HG02973 (cell line): Measurements from ENCODE around the gene CDC25A.

Experiments used
- ATAC-seq: cut with Tn5 transposase; IDR thresholded peaks from one replicate; pipeline ENCODE4 v1.9.1; 2021; ENCODE audit warnings: moderate library complexity; ENCODE audit not compliant: unreplicated experiment

Gene CDC25A

GRCh38 chr3:48199117-48199516 lies 10.9 kb upstream of the CDC25A start:
- no peak for ATAC-seq

GRCh38 chr3:48196611-48197010 lies 8.4 kb upstream of the CDC25A start:
- no peak for ATAC-seq

- ATAC-seq: no peak
Measured at GRCh38 chr3:48194446-48195071, 6.3 kb upstream of the CDC25A start.

- no peak for ATAC-seq
Measured at GRCh38 chr3:48190911-48191310, 2.7 kb upstream of the CDC25A start.

GRCh38 chr3:48189321-48189720 lies 1.1 kb upstream of the CDC25A start:
- no peak for ATAC-seq

- ATAC-seq: peak; percentile 29
Measured at GRCh38 chr3:48187579-48188265, 495 bp downstream of the CDC25A start.

GRCh38 chr3:48187301-48187578 lies 977 bp downstream of the CDC25A start:
- ATAC-seq: no peak

GRCh38 chr3:48186631-48187300 lies 1.5 kb downstream of the CDC25A start:
- ATAC-seq: no peak

GRCh38 chr3:48185129-48185528 lies 3.1 kb downstream of the CDC25A start:
- no peak for ATAC-seq

GRCh38 chr3:48184299-48184698 lies 3.9 kb downstream of the CDC25A start:
- ATAC-seq: no peak

GRCh38 chr3:48180531-48181253 lies 7.5 kb downstream of the CDC25A start:
- ATAC-seq: no peak

GRCh38 chr3:48180021-48180420 lies 8.2 kb downstream of the CDC25A start:
- ATAC-seq: no peak

- no peak for ATAC-seq
Measured at GRCh38 chr3:48178072-48178471, 10.1 kb downstream of the CDC25A start.

GRCh38 chr3:48157950-48158376 lies 30.3 kb downstream of the CDC25A start:
- no peak for ATAC-seq

GRCh38 chr3:48157202-48157840 lies 30.9 kb downstream of the CDC25A start:
- no peak for ATAC-seq

- no peak for ATAC-seq
Measured at GRCh38 chr3:48156163-48156562, 32.1 kb downstream of the CDC25A start.

- no peak for ATAC-seq
Measured at GRCh38 chr3:48155122-48155521, 33.1 kb downstream of the CDC25A start.

GRCh38 chr3:48151807-48152427 lies 36.3 kb downstream of the CDC25A start:
- no peak for ATAC-seq

- no peak for ATAC-seq
Measured at GRCh38 chr3:48151058-48151806, 37.0 kb downstream of the CDC25A start.

GRCh38 chr3:48143992-48144391 lies 44.2 kb downstream of the CDC25A start:
- ATAC-seq: no peak
